Mesendoderm (in vitro differentiated cells): ENCODE measurements around the gene ANXA11.
A peak's percentile ranks its signal among the peaks of the same experiment; 100 is the strongest.

ENCODE experiments used
- DNase-seq: peaks from one replicate; pipeline ENCODE4 v3.0.0; 2013
- H2AK5ac ChIP-seq: 2 replicates; pipeline ENCODE4 v1.6.1; 2013; ENCODE audit warnings: low read length, inconsistent platforms
- H2BK120ac ChIP-seq: 2 replicates; pipeline ENCODE4 v1.6.1; 2013; ENCODE audit warnings: low read depth, mild to moderate bottlenecking, low read length, moderate library complexity, mixed read lengths
- H2BK15ac ChIP-seq: replicated peaks from 2 replicates; pipeline ENCODE4 v1.6.1; 2013; ENCODE audit warnings: low read depth, mild to moderate bottlenecking, moderate library complexity
- H2BK5ac ChIP-seq: 2 replicates; pipeline ENCODE4 v1.6.1; 2013; ENCODE audit warnings: low read length, inconsistent platforms
- H3K18ac ChIP-seq: 2 replicates; pipeline ENCODE4 v1.6.1; 2013; ENCODE audit warnings: mild to moderate bottlenecking, low read length, mixed read lengths
- H3K23ac ChIP-seq: one replicate; pipeline ENCODE4 v1.6.1; 2013; ENCODE audit warnings: low read length
- H3K27ac ChIP-seq: 2 replicates; pipeline ENCODE4 v1.5.1; 2013; ENCODE audit warnings: low read depth, mild to moderate bottlenecking, inconsistent platforms, low read length, moderate library complexity
- H3K27me3 ChIP-seq: 2 replicates; pipeline ENCODE4 v1.6.1; 2013; ENCODE audit warnings: low read length, control low read depth, mild to moderate bottlenecking, inconsistent platforms; ENCODE audit not compliant: insufficient read depth, poor library complexity
- H3K36me3 ChIP-seq: 2 replicates; pipeline ENCODE4 v1.6.1; 2013; ENCODE audit warnings: low read length, inconsistent platforms; ENCODE audit not compliant: control insufficient read depth, insufficient read depth
- H3K4ac ChIP-seq: one replicate; pipeline ENCODE4 v1.6.1; 2013; ENCODE audit warnings: low read depth, mild to moderate bottlenecking, low read length, moderate library complexity
- H3K4me1 ChIP-seq: 2 replicates; pipeline ENCODE4 v1.6.1; 2013; ENCODE audit warnings: low read depth, low read length, inconsistent platforms; ENCODE audit not compliant: control insufficient read depth
- H3K4me2 ChIP-seq: 2 replicates; pipeline ENCODE4 v1.6.1; 2013; ENCODE audit warnings: low read length
- H3K4me3 ChIP-seq: 2 replicates; pipeline ENCODE4 v1.5.1; 2013; ENCODE audit warnings: mild to moderate bottlenecking, low read length
- H3K56ac ChIP-seq: one replicate; pipeline ENCODE4 v1.6.1; 2013; ENCODE audit warnings: low read length
- H3K79me1 ChIP-seq: 2 replicates; pipeline ENCODE4 v1.6.1; 2013; ENCODE audit warnings: low read length, inconsistent platforms
- H3K79me2 ChIP-seq: 2 replicates; pipeline ENCODE4 v1.6.1; 2013; ENCODE audit warnings: mild to moderate bottlenecking, low read length; ENCODE audit not compliant: control insufficient read depth, insufficient read depth
- H3K9ac ChIP-seq: 2 replicates; pipeline ENCODE4 v1.6.1; 2013; ENCODE audit warnings: low read length, inconsistent platforms
- H4K5ac ChIP-seq: one replicate; pipeline ENCODE4 v1.6.1; 2013; ENCODE audit warnings: low read length
- H4K8ac ChIP-seq: one replicate; pipeline ENCODE4 v1.6.1; 2013; ENCODE audit warnings: low read depth, mild to moderate bottlenecking, control low read depth, low read length, moderate library complexity
- WGBS: extraction: QIAGEN DNeasy Blood & Tissue Kit; methylation state at CpG from one replicate; pipeline ENCODE4 v1.1.7; 2013; ENCODE audit warnings: low lambda C conversion rate, missing lambda C conversion rate; ENCODE audit not compliant: insufficient coverage; ENCODE audit errors: extremely low coverage; 5-methylcytosine and 5-hydroxymethylcytosine counted together

Gene ANXA11

DNA sequence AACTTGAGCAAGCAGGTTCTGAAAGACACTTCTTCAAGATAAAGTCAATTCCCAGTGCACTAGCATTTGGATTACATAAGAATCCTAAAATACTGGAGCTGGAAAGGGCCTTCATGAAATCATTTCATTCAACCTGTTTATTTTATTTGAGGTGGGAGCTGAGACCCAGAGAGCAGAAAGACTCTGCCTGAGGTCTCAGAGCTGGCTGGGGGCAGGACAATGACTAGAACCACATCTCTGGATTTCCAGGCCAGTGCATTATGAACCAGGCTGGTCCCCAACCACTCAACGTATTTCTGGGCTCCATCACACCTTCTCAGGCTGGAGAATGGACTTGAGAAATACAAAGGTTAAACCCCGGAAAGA lies 8.4 kb downstream of the ANXA11 start:
- no peak overlapping the region for H2BK120ac ChIP-seq
- no peak overlapping the region for H3K4me2 ChIP-seq
- no peaks in the 10 kb centered on the region for H3K4me1 ChIP-seq
- no peak overlapping the region for H3K4ac ChIP-seq
- no peak overlapping the region for H3K4me3 ChIP-seq
- no peak overlapping the region for H3K27ac ChIP-seq
- peaks cover 34% of the 10 kb centered on the region for H3K79me2 ChIP-seq
- H3K27me3 ChIP-seq = no peaks in the 10 kb centered on the region
- H2BK15ac ChIP-seq = no peak overlapping the region
- no peak for DNase-seq
- H3K18ac ChIP-seq = no peak overlapping the region
- no peak overlapping the region for H2AK5ac ChIP-seq
- no peak overlapping the region for H3K9ac ChIP-seq
- no peak overlapping the region for H4K8ac ChIP-seq
- no peak overlapping the region for H4K5ac ChIP-seq
- H3K36me3 ChIP-seq = no peaks in the 10 kb centered on the region
- H2BK5ac ChIP-seq = no peak overlapping the region
- H3K56ac ChIP-seq = no peak overlapping the region
- no CpG with 5 or more reads among the region's 2 CpGs for WGBS
- no peak overlapping the region for H3K23ac ChIP-seq
- H3K79me1 ChIP-seq = peaks cover 30% of the 10 kb centered on the region

DNA sequence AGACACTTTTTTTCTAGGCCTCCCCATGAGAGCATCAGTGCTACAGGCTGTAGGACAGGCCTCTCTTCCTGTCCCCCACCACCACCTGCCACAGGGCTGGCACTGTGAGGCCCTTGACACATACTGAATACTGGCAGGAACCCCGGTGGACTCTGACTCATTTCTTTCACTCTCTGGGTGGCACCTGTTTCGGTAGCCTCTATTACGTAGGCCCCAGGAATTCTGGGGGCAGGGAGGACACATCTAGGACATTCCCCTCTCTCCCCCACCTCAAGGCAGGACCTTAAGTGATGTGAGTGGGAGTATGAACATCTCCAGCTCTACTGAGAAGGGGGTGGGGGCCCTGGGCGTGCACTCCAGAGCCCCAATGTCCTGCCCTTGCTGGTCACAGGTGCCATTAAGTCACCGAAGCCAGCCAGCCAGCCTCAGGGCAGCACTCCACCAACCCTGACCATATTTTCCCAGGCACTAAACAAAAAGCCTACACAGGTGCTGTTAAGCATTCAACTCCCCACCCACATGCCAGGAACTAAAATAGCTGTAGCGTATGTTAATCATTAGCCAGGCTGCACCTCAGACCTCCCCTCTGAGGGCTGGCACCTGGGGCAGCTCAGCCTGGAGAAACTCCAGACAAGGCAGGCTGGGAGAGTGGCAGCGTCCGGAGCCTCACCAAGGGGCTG lies 8.9 kb downstream of the ANXA11 start:
- Histone ChIP-seq H3K36me3 (no peaks in the 10 kb centered on the region), H2BK15ac (no peak overlapping the region), H3K4ac (no peak overlapping the region), H3K4me1 (no peaks in the 10 kb centered on the region), H2AK5ac (no peak overlapping the region), H3K18ac (no peak overlapping the region), H3K4me3 (no peak overlapping the region), H4K5ac (no peak overlapping the region), H3K79me1 (peaks cover 27% of the 10 kb centered on the region), H3K27ac (no peak overlapping the region), H3K23ac (no peak overlapping the region), H2BK120ac (no peak overlapping the region), H3K56ac (no peak overlapping the region), H2BK5ac (no peak overlapping the region), H3K79me2 (peaks cover 34% of the 10 kb centered on the region), H3K27me3 (no peaks in the 10 kb centered on the region), H3K4me2 (no peak overlapping the region), H4K8ac (no peak overlapping the region), H3K9ac (no peak overlapping the region)
- DNase-seq = no peak
- no CpG with 5 or more reads among the region's 8 CpGs for WGBS

DNA sequence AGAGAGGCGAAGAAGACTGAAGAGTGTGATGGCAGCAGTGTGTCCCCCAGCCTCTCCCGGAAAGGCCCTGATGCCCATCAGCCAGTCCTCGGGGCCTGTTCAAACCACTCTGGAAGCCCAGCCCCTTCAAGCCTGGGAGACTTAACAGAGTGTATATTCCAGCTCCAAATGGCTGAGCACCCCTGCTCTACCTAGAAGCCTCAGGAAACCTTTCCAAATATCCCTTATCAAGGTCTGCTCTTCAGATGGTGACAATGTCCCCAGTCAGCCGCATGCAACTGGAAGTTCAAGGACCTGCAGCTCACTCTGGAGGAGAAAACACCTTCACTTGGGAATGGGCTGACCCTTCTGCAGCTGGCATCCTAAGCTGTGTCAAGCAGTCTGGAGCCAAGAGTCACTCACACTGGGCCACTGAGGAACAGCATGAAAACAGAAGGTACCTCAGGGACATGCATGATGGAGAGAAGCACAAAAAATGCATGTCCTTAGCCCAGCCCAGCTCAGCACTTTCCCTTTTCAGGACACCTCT lies 10.2 kb downstream of the ANXA11 start:
- no peak overlapping the region for H2AK5ac ChIP-seq
- peaks cover 23% of the 10 kb centered on the region for H3K79me1 ChIP-seq
- no peak overlapping the region for H2BK15ac ChIP-seq
- no peak for DNase-seq
- no peak overlapping the region for H4K5ac ChIP-seq
- H3K56ac ChIP-seq = no peak overlapping the region
- H3K23ac ChIP-seq = no peak overlapping the region
- no peaks in the 10 kb centered on the region for H3K27me3 ChIP-seq
- H3K9ac ChIP-seq = no peak overlapping the region
- H2BK120ac ChIP-seq = no peak overlapping the region
- WGBS = no CpG with 5 or more reads among the region's 4 CpGs
- H4K8ac ChIP-seq = no peak overlapping the region
- no peaks in the 10 kb centered on the region for H3K36me3 ChIP-seq
- no peak overlapping the region for H3K4me3 ChIP-seq
- H3K27ac ChIP-seq = no peak overlapping the region
- H3K79me2 ChIP-seq = peaks cover 28% of the 10 kb centered on the region
- no peak overlapping the region for H2BK5ac ChIP-seq
- no peak overlapping the region for H3K4me2 ChIP-seq
- H3K4ac ChIP-seq = no peak overlapping the region
- no peaks in the 10 kb centered on the region for H3K4me1 ChIP-seq
- H3K18ac ChIP-seq = no peak overlapping the region

DNA sequence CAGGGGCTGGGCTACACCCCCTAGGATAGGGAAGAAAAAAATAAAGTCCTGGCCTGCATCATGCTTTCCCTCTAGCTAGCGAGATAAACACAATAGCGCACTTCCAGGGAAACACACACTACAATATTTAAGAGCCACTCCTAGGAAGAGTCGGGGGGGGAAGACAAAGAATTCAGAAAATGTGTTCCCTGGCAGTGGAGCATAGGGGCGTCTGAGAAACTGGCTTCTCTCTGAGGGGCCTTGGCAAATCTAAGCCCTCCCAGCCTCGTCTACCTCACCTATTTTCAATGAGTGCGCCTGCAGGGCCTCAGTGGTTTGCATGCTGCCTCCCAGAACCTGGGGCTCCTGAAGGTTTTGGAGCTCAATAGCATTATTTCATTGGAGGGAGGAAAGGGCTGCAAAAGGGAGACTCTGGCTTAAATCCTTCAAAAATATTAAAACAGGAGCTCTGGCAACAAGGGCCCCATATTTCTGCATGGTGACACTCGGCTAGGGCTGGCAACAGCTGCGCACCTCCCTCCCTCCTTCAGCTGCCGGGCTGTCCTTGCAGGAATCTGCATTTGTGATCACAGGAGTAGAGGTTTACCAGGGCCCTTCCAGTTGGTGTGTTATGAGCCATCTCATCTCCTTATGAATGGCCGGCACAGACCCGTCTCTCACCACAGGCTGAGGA lies 10.8 kb downstream of the ANXA11 start:
- WGBS = no CpG with 5 or more reads among the region's 11 CpGs
- Histone ChIP-seq H3K4me3 (no peak overlapping the region), H3K18ac (no peak overlapping the region), H3K36me3 (no peaks in the 10 kb centered on the region), H3K79me1 (peaks cover 22% of the 10 kb centered on the region), H2AK5ac (no peak overlapping the region), H2BK5ac (no peak overlapping the region), H3K27ac (no peak overlapping the region), H4K8ac (no peak overlapping the region), H3K9ac (no peak overlapping the region), H3K23ac (no peak overlapping the region), H2BK15ac (no peak overlapping the region), H4K5ac (no peak overlapping the region), H3K79me2 (peaks cover 32% of the 10 kb centered on the region), H2BK120ac (no peak overlapping the region), H3K56ac (no peak overlapping the region), H3K27me3 (no peaks in the 10 kb centered on the region), H3K4me2 (no peak overlapping the region), H3K4ac (no peak overlapping the region), H3K4me1 (no peaks in the 10 kb centered on the region)
- peak; percentile 29 for DNase-seq

DNA sequence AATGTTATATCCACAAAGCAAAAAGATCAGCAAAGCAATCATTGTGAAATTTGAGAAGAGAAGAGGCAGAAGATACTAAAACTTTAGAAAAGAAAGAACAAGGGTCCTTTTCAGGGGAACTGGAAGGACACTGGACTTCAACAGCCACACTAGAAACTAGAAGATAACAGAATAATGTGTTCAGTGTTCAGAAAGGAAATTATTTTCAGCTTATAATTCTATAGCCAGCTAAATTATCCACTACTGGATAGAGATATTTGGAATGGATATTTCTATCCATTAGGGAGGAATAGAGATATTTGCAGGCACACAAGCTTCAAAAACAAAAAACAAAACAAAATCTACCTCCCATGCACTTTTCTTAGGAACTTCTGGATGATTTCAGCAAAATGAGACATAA lies 12.8 kb downstream of the ANXA11 start:
- Histone ChIP-seq H3K56ac (no peak overlapping the region), H2BK120ac (no peak overlapping the region), H2BK15ac (no peak overlapping the region), H3K23ac (no peak overlapping the region), H2BK5ac (no peak overlapping the region), H3K9ac (no peak overlapping the region), H4K8ac (no peak overlapping the region), H3K18ac (no peak overlapping the region), H3K4me1 (no peaks in the 10 kb centered on the region), H3K79me1 (peaks cover 20% of the 10 kb centered on the region), H3K79me2 (peaks cover 23% of the 10 kb centered on the region), H2AK5ac (no peak overlapping the region), H4K5ac (no peak overlapping the region), H3K27me3 (no peaks in the 10 kb centered on the region), H3K27ac (no peak overlapping the region), H3K4me3 (no peak overlapping the region), H3K4me2 (no peak overlapping the region), H3K4ac (no peak overlapping the region), H3K36me3 (no peaks in the 10 kb centered on the region)
- no peak for DNase-seq
